Activated CD4-positive, alpha-beta T cell treated with anti-CD3 and anti-CD28 coated beads for 24 hours (primary cell): Measurements from ENCODE around the gene LCN10.
A peak's percentile ranks its signal among the peaks of the same experiment; 100 is the strongest.
"Not testable (repeated sequence)": the region's sequence is repeated elsewhere in the genome, so short reads cannot be mapped to it uniquely, and the experiment has no call there.

ENCODE experiments used
- DNase-seq, 2 donors: peaks; one replicate each; pipeline ENCODE4 v3.0.0-alpha.2; 2020; ENCODE audit warnings: low read depth in 2 of 2

Gene LCN10

GRCh38 chr9:136771907-136772415, 29.2 kb upstream of the LCN10 start:
- no peak for DNase-seq

GRCh38 chr9:136769710-136770191, 27.0 kb upstream of the LCN10 start:
- DNase-seq, result peak; percentile 40 to 53

DNA sequence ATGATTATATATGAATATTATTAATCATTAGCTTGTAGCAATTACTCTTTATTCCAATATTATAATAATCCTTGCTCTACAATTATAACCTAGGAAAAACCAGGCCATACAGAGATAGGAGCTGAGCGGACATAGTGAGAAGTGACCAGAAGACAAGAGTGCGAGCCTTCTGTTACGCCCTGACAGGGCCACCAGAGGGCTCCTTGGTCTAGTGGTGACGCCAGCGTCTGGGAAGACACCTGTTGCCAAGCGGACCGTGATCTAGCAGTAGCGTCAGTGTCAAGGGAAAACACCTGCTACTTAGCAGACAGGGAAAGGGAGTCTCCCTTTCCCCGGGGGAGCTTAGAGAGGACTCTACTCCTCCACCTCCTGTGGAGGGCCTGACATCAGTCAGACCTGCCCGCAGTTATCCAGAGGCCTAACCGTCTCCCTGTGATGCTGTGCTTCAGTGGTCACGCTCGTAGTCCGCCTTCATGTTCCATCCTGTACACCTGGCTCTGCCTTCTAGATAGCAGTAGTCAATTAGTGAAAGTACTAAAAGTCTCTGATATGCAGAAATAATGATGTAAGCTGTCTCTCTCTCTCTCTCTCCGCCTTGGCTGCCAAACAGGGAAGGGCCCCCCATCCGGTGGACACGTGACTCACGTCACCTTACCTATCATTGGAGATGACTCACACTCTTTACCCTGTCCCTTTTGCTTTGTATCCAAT, 23.8 kb upstream of the LCN10 start:
- peak in 1 of 2 donors; percentile 29 for DNase-seq

DNA sequence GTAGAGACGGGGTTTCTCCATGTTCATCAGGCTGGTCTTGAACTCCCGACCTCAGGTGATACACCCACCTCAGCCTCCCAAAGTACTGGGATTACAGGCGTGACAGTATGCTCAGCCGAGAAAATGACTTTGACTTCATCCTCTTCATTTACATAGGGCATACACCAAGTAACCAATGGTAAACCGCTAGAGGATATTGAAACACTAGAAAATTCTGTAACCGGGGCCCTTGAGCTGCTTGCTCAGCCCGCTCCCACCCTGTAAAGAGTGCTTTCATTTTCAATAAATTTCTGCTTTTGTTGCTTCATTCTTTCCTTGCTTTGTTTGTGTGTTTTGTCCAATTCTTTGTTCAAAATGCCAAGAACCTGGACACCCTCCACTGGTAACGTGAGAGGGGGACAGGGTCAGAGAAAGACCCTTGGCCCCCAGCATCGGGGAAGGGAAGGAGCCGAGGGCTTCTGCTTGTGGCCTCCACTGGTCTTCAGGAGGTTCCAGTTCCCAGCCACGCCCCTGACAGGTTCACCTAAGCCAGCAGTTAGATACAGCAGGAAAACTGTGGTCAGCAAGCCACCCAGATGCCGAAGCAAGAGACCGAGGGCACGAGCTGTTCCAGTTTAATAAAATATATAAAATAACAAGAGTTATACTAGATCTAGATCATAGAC, 23.1 kb upstream of the LCN10 start:
- not testable (repeated sequence) for DNase-seq

- DNase-seq, result no peak
Measured at GRCh38 chr9:136765041-136765440, 22.3 kb upstream of the LCN10 start.

DNA sequence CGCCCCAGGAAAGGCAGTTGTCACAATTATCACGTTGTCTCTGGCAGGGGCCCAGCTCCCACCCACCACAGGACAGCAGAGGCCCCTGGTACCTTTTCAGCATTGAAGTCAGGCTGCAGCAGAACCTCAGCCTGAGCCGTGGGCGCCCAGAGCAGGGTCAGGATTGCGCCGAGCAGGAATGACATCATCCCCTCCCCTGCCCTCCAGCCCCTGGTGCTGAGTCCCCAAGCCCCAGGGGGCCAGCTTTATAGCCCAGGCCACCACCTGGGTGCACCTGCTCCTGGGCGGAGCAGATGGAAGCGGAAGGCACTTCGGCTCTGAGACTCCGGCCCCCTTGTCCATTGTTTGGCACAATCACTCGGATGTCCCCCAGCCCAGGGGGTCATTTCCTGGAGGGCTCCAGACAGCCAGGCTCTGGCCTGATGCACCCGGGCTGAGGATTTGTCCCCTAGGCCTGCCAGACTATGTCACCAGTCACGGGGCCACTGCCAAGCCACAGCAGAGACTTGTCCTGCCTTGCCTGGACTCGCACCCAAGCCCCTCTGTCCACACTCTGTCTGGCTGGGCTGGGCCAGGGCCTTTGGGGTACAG, 21.7 kb upstream of the LCN10 start, which contains the start of gene LCN15:
Gene LCN15, minus strand, starts transcription at position 218 of the 591 bp plus-strand sequence. Its CDS starts 30 bp downstream, at position 188.
- no peak for DNase-seq

DNA sequence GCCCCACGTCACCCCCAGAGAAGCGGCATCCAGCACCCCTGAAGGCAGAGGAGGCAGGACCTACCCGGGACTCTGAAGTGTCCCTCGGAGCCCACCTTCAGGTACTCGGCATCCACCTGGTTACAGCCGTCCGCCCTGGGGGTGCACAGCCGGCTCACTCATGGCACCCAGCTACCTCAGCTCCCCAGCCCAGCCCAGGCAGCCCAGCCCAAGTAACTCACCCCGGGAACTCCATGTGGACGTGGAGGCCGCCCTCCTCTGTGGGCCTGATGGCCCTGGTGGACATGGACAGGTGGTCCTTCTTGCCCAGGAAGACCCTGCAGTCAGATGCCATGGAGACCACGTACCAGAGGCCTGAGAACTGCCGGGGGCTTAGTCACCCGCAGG, 20.9 kb upstream of the LCN10 start:
- no peak for DNase-seq

GRCh38 chr9:136762915-136763648, 20.3 kb upstream of the LCN10 start:
- peak; percentile 40 to 53 for DNase-seq

GRCh38 chr9:136762221-136762691, 19.5 kb upstream of the LCN10 start:
- no peak for DNase-seq

DNA sequence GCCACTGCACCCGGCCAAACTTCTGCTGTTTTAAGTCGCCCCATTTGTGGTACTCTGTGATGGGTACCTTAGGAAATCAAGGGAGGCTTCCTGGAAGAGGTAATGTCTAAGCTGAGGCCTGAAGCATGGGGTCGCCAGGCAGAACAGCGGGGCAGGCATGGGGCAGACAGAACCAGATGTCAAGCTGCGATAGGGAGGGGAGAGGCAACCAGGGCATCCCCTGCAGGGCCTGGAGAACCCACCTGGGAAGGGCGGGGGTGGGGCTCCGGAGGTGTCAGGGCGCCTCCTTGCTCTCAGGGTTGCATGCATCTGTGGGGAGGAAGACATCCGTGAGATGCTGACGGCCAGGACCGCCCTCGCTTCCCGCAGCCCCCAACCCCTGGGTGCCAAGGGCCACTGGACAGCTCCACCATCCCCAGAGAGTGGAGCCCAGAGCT, 18.8 kb upstream of the LCN10 start:
- no peak for DNase-seq

- not testable (repeated sequence) for DNase-seq
Measured at GRCh38 chr9:136760834-136761544, 18.2 kb upstream of the LCN10 start.

DNA sequence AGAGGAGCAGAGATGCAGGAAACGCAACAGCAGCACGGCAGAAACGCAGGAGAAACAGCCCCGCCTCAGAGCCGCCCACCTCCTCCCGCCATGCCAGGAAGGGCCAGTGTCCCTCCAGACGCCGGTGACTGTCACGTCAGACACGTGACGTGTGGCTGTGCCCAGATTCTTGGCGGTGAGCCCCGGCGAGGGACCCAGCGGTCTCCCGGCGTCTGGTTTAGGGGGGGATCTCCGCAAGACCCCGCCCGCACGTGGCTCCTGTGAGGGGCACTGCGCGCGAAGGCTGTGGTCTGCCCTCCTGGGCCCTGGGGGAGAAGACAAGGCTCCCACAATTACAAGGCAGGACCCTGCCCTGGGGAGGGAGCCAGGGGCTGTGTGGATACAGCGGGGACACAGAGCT, 17.7 kb upstream of the LCN10 start:
- DNase-seq, result no peak

DNA sequence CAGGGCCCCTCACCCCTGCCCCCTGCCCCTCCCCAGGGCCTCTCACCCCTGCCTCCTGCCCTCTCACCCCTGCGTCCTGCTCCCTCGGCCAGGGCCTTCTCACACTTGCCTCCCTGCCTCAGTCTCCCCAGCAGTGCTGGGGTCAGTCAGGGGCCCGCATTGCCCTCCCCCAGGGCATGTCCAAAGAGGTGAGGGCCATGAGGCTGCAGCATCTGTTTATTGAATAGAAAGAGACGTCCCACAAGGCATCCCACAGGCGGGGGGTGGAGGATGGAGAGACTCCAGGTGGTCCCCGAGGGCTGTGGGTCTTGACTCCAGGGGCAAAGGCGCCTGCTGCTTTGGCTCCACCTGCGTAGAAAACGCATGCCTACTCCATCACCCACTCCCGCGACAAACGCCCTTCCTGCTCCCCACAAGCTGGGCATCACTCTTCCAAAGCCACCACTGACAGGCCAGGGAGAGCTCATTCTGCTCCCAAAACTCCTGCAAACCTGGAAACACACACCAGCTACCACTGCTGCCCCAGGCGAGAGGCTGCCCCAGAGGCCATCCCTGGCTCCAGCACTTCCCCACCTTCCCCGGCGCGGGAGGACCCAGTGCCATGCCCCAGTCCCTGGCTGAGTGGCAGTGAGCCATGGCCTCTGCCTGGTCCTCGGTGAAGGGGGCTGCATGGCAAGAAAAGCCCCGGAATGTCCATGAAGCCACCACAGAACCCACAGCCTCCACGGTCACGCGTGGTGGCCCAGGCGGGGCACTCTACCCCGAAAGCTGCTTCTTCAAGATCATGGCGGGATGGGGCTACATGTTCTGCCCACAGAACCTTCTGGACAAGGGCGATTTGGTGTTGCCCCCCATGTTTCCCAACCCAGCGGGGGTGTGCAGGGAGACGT, 16.9 kb upstream of the LCN10 start:
- DNase-seq, result no peak

DNA sequence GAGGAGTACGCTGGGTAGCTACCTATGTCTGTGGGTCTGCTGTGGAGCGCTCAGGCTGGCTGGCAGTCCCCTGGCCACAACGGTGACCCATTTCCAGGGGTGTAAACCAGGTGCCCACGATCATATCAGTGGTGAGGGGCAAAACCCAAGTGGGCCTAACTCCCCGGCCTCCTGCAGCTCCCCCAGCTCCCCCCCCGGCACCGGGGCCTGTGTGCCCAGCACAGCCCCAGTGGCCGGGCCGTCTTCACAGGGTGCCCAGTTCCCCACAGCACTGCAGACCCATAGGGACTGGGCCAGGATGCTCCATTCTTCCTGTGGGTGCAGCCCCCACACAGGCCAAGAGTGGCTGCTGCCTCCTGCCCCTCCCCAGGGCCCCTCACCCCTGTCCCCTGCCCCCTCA, 16.3 kb upstream of the LCN10 start:
- DNase-seq, result no peak

DNA sequence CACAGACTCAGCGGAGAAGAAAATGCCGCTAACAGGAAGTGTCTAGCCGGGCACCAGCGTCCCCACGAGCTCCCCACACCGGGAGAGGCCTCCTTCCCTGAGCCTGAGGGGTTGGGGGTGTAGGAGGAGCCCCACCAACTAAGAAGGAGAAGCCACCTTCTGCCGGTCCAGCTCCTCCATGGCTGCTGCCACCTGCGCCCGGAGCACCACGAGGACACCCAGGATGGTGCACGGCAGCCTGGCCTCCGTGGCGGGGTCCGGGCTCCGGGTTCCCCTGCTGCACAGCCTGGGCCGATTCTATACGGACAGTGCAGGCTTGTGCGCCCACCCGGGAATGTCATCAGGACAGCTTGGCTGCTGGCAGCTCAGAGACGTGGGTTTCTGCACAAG, 15.0 kb upstream of the LCN10 start:
- DNase-seq, result no peak

- no peak for DNase-seq
Measured at GRCh38 chr9:136757328-136757727, 14.6 kb upstream of the LCN10 start.

DNA sequence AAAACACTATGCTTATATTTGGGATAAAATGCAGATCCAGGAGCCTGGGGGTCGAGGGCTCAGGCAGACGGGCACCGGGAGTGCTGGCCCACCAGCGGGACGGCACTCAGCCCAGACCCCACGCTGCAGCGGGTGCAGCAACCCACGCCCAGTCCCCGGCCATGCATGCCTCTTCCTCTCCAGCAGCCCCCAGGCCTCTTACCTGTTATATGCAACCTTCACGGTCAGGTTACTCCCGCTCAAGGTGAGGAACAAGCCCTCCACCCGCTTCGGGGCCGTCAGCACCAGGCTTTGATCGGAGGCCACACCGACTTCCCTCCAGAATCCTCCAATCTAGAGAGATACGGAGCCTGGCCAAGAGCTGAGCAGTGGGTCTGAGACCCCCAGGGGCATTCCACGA, 14.1 kb upstream of the LCN10 start:
- no peak for DNase-seq

DNA sequence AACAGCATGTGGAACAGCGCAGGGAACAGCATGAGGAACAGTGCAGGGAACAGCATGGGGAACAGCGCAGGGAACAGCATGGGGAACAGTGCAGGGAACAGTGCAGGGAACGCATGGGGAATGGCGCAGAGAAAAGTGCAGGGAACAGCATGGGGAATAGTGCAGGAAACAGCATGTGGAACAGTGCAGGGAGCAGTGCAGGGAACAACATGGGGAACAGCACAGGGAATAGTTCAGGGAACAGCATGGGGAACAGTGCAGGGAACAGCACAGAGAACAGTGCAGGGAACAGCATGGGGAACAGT, 13.3 kb upstream of the LCN10 start:
- no peak for DNase-seq

DNA sequence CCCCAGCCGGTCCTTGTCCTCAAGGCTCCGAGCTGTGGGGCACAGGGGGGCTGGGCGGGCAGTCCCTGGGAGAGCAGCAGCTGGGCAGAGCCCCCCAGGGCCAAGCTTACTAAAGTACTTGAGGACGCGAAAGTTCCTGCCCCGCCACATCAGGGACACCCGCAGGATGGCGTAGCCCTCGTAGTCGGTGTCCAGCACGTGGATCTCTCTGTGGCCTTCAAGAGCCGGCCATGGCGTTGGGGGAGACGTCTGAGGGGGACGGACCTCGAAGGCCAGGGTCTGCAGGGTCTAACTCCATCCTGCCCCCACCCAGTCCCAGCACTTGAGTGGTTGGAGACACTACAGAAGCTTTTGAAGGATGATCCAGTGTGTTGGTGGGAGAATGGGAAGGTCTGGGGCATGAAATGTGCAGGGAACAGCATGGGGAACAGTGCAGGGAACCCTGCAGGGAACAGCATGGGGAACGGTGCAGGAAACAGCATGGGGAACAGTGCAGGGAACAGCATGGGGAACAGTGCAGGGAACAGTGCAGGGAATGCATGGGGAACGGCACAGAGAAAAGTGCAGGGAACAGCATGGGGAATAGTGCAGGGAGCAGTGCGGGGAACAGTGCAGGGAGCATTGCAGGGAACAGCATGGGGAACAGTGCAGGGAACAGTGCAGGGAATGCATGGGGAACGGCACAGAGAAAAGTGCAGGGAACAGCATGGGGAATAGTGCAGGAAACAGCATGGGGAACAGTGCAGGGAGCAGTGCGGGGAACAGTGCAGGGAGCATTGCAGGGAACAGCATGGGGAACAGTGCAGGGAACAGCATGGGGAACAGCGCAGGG, 12.8 kb upstream of the LCN10 start:
- DNase-seq, result not testable (repeated sequence)
